Measurements from ENCODE around the gene TBCEL.
"Not testable (repeated sequence)": the region's sequence is repeated elsewhere in the genome, so short reads cannot be mapped to it uniquely, and the experiment has no call there.

Gene TBCEL, protein sequence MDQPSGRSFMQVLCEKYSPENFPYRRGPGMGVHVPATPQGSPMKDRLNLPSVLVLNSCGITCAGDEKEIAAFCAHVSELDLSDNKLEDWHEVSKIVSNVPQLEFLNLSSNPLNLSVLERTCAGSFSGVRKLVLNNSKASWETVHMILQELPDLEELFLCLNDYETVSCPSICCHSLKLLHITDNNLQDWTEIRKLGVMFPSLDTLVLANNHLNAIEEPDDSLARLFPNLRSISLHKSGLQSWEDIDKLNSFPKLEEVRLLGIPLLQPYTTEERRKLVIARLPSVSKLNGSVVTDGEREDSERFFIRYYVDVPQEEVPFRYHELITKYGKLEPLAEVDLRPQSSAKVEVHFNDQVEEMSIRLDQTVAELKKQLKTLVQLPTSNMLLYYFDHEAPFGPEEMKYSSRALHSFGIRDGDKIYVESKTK

DNA sequence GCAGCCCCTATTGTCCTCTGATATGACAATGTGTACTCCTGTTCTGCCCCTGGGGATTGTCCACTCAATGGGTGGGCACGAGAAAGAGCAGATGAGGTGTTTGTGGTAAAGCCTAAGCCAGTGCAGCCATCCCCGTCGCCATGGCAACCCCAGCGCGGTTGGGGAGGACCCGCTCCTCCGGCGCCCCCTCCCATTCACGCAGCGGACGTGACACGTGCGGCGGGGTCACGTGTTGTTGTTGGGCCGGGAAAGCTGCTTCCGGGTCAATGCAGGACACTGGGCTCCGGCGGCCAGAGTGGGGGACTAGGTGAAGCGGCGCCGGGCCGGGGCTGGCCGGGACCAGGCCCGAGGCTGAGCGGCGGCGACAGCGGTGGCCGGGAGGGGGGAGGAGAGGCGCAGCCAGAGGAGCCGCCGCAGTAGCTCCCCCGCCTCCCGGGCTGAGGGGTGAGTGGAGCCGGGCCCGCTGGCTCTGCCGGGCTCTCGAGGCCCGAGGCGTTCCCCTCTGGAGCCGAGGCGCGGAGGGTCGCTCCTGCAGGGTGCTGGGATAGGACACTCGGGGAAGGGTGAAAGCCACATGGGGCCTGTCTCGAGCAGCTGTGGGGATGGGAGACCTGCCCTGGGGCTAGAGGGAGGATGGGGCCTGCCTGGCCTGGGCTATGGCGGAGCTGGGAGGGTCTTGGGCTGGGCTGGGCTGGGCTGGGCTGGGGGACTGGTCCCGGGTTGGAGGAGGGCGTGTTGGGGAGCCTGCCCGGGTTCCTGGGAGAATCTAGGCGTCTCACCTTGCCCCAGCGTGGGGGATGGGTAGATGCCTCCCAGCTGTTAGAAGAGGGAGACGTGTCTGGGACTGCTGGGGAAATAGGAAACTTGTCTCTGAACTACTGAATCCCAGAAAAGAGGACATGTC lies at the start of gene TBCEL:
Gene TBCEL, plus strand, starts transcription at position 255 of the 904 bp plus-strand sequence. CDS start 21,589 bp downstream, outside the sequence.
- DNase-seq: peak; percentile 89

DNA sequence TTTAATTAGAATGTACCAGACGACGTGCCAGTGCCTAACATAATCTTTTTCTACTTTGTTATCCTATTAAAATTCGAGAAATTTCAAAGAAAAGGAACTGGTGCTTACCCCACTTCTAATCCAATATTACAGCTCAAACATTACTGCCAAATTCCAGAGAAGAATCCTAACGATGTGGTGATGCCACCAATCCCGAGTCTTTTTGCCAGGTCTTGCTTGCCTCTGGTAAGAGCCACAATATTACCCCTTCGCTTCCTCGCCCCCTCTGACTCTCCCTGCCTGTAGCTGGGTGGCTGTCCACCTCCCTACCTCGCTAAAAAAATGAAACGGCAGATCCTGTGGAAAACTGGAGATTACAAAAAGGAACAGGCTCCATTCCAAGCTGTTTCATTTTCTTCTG lies 49.4 kb upstream of the TBCEL start:
- no peak for DNase-seq

DNA sequence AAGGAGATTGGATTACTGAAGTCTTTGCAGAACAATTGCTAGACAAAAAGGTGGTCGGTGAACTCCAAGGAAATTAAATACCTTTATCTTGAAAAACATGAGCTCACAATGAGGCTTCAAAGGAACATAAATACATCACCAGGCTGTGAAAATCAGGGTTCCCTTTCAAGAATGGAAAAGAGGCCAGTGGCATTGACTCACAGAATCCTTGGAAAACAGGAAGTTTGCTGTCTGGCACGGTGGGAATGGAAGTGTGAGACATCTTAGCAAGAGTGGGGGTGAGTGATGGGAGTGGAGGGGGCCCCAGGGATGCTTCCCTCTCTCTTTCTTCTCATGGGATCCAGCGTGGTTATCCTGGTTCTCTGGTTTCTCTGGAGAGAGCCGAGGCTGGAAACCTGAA lies 48.9 kb upstream of the TBCEL start:
- DNase-seq: no peak

DNA sequence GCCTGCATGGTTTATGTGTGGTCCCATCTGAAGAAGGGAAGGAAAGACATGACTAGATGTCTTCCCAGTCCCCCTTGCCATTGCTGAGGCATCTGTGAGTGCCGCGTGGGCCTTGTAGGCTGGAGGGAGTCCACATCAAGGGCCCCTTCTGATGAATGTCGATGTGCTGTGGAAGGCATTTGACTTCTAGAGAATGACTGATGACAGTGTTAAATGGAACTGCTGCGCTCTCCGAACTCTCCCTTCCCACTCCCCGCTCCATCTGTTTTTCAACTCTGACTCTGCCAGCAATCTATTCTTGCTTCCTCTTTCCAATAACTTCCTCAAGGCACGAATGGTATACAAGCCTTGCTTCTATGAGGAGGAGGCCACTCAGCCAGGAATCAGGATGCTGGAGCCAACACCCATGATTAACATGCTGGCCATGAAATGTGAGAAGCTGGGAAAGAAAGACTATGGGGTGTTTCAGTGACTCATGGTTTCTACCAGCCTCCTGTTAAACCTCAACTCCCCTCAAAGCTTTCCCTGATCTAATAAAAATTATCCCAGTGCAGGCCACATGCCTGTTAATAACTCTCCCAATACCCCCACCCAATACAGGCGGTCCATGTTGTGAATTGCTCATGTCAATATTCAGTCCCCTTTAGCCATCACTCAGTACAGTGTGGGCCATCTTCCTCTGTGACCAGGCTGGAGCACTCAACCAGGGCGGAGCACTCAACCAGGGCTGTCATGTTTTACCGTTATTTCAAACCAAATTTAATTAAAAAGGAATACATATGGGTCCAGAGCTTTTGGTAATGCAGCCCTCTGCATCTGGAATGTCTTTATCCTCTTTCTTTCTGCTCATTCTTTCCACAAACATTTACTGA lies 46.4 kb upstream of the TBCEL start:
- DNase-seq: no peak

DNA sequence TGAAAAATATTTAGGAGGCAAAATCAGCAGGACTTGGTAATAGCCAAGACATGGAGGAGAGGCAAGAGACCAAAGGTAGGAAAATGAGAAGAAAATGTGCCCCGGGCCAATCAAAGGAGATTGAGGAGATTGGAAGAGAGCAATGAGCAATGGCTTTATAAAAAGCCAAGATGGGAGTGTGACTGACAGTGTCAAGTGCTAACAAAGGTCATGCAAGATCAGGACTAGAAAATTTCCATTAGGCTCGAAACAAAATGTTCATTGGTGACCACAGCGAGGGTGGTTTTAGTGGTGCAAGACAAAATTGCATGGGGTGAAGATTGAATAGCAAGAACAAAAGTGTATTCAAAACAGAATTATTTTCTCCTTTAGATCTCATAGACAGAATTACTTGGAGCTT lies 45.2 kb upstream of the TBCEL start:
- no peak for DNase-seq

DNA sequence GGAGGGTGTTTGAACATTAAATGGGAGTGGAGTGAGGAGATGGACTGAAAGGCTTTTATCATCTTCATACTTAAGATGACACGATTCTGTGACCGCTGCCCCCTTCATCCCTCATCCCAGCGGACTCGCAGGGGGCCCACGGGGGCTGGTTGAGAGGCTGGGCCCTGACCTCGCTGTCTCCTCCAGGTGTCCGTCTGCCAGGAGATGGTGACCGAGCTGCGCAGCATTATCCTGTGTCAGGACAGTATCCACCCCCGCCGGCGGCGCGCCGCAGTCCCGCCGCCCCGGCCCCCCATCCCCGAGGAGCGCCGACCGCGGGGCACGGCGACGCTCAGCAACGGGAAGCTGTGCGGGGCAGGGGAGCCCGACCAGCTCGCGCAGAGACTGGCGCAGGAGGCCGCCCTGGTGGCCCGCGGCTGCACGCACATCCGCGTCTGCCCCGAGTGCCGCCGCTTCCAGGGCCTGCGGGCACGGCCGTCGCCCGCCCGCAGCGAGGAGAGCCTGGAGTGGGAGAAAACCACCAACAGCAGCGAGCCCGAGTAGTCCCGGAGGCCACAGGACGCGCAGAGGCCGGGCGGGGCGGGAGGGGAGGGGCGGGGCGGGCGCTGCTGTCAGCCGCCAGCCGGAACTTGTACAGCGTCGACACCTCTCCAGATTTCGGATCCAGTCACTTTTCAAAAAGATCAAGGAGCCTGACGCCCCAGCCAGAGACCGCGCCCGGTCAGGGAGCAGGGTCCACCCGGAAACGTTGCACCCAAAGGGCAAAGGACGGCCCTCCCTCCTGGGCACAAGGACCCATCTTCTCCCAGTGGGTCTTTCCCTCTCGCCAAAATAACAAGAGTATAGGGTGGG lies 38.0 kb upstream of the TBCEL start:
- peak; percentile 37 for DNase-seq

DNA sequence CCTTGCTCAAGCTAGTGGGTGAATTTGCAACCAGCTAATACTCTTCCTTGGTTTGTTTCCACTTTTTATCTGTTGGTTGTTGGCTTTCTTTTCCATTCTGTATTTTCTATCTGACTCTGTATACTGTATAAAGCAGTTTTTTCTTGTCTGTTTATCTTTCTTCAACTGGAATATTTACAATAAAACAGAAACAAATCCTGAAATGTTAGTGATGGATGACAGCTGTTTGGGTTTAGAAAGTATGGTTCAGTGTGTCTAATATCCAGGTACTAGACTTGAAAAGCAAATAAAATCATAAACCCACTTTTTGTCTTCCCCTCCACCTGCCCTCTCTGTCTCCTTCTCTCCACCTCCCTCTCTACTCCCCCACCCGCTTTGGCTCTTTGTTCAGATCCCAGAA lies 35.3 kb upstream of the TBCEL start:
- DNase-seq: no peak

DNA sequence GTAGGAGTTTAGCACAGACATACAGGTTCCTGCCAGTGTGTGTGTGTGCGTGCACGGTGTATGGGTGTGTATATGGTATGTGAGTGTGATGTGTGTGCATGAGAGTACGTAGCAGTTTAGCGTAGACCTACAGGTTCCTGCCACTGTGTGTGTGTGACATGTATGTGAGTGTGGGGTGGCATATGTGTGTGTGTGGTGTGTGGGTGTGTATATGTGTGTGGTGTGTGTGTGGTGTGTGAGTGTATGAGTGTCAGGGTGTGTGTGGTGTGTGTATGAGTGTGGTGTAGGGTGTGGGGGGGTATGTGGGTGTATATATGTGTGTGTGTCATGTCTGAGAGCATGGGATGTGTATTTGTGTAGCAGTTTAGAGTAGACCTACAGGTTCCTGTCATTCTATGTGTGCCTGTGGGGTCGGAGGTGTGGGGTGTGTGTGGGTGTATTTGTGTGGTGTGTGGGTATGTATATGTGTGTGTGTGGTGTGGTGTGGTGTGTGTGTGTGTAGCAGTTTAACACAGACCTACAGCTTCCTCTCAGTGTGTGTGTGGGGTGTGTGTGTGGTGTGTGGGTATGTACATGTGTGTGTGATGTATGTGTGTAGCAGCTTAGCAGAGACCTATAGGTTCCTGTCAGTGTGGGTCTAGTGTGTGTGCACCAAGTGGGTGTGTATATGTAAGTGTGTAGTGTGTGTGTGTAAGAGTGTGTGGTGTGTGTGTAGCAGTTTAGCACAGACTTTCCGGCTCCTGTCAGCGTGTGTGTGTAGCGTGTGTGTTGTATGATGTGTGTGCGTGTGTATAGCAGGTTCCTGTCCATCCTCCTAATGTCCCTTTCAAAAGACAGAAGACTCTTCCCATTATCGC lies 31.8 kb upstream of the TBCEL start:
- no peak for DNase-seq

DNA sequence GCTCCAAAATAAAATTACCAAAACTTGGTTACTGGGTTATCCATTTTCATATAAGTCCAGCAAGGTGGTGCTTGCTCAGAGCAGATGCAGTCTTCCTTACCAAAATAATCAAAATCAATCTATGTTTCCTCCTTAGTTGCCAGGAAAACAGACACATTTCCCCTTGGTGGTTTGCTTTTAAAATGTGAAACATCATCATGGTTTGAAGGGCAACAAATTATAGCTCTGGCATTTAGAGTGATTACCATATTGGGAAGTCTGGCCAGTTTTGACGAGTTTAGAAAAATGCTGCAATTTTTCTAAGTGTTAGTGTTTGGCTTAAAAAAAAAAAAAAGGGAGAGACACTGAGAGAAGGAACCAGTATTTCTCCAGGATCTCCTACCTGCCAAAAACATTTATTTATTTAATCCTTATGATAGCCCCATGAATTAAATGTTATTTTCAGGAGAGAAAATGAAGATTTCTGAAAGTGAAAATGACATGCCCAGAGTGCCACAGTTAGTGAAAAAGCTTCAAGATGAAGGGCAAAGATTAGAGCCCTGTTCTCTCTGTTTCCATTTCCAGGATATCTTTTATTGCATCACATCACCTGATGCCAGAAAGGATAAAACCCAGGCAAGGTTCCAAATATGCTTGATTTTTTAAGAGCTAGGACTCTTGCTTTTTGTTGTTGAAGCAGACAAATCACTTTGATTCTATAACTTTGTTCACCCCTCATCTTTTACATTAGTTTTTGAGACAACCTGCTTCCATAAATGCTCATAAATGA lies 29.6 kb upstream of the TBCEL start:
- no peak for DNase-seq

DNA sequence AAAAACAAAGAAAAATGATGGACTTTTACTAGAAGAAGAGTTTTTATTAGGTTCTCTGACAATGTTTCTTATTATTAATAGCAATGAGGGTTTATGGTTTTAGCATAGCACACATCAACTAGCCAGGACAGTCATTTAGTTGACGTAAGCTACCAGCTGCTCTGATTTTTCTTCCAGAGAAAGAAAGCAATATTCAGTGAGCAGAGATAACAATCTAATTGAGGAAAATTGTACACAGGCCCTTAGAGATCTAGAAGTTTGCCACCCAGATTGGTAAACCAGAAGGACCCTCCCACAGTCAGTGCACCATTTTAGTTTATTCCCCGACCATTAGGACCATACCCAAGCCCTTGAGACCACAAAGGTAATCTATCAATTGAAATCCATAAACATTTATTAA lies 28.7 kb upstream of the TBCEL start:
- DNase-seq: no peak

DNA sequence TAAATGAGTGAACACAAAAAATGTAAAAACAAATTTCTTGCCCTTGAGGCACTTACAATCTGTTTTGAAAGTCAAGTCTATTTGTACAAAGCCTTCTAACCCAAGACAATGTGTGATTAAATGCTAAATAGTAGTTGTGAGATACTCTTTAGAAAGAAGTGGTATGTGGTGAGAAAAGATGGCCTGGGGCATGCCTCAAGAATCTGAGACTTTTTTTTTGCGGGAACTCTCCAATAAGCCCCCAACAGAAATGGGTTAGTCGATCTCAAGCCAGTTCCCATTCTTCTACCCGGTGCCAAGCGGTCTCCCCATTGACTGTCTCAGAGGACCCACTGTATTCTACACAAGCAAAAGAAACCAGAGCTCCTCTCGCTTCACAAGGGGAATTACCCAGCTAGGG lies 26.9 kb upstream of the TBCEL start:
- no peak for DNase-seq

DNA sequence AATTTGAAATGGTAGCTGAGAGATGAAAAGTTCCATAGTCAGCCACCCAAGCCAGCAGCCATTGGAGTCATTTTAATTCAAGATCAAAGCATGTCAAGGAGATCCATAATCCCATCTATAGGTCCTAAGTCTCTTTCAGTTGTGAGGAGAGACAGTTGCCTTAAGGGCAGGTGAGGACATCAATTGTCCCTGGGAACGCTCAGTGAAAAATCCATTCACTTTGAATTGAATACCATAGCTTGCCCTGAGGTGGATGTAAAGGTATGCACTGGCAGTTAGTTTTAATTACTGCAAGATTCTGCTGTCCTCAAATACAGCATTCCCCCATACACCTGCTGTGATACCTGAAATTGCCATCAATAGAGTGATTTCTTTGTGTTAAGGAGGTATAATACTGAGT lies 25.3 kb upstream of the TBCEL start:
- no peak for DNase-seq

DNA sequence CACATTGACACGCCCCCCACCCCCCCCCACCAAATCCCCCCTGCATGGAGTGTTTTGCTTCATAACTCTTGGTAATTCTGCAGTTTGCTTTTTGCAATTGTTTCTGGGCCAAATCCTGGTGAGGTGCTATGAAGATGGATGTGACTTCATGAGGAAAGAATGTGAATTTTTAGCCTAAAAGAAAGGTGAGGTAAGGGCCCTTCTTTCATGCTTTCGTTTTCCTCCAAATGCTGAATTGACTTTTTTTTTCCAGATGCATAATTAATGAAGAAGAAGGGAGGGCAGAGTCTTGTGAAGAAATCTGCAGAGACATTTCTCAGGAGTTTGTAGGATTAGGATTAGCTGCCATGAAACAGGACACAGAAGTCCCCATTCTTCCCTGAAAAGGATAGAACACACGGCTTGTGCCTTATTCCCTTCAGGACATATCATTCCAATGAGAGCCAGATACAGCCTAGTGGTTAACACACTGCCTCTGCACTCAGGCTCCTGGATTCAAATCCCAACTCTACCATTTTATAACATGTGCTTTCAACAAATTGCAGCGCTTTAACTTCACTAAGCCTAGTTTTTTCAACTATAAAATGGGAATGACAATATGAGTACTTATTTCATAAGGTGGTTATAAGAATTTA lies 19.6 kb upstream of the TBCEL start:
- DNase-seq: no peak

DNA sequence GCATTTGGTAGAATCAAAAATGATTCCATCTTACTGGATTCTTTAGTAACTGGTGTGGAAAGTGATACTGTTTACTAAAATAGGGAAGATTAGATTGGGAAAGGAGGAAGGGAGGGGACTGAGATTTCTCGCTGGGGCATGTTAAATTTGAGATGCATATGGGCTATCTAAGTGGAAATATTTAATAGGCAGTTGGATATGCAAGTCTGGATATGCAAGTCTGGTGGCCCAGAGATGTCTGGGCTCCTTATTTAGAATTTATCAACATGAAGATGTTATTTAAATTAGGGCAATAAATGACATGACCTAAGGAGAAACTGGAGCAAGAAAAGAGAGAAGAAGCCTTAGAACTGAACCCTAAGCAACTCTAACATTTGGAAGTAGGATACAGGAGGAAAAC lies 17.0 kb upstream of the TBCEL start:
- DNase-seq: no peak

DNA sequence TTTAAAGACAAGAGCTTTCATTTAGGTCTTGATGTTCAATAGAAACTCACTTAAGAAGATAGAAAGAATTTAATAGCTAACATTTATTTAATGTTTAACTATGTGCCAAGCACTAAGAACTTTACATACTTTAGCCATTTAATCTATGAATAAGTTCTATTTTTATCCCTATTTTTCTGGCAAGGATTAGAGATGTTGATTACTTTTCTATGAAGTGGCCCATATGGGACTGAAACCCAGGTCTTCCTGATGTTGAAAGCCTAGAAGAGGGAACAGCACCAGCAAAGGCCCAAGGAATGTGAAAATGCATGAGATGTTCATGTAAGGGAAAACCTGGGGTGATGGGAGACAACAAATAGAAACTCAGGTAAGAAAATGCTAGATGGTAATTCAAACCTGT lies 15.4 kb upstream of the TBCEL start:
- no peak for DNase-seq

DNA sequence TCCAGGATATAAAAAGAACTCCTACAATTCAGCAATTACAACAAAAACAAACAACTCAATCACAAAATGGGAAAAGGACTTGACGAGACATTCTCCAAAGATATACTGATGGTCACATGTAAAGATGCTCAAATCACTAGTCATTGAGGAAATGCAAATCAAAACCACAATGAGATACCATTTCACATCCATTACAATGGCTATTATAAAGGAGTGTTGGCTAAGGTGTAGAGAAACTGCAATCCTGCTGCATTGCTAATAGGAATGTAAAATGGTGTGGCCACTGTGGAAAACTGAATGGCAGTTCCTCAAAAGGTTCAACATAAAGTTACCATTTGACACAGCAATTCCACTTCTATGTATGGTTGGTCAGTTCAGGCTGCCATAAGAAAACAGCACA lies 11.8 kb upstream of the TBCEL start:
- DNase-seq: no peak

DNA sequence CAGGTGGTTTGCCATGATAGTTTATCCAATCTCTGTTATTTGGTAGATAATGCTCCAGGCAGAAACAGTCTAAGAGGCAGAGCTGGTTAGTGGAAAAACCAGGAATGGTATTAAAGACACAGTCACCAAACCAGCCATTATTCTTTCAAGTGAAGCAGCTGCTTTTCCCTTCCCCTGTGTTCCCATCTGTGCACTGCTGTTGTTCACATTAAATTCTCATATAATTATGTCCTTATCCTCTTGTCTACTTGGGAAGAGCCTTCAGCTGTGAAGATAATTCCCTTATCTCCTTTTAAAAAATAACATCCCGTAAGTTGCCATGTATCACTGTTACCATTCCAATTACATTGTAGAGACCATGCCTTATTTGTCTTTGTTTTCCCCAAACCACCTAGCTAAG lies 5.2 kb upstream of the TBCEL start:
- DNase-seq: no peak

DNA sequence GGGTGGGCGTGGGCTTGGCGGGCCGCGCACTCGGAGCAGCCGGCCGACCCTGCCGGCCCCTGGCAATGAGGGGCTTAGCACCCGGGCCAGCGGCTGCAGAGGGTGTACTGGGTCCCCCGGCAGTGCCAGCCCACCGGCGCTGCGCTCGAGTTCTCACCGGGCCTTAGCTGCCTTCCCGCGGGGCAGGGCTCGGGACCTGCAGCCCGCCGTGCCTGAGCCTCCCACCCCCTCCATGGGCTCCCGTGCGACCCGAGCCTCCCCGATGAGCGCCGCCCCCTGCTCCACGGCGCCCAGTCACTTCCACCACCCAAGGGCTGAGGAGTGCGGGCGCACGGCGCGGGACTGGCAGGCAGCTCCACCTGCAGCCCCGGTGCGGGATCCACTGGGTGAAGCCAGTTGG lies 2.2 kb upstream of the TBCEL start:
- not testable (repeated sequence) for DNase-seq

DNA sequence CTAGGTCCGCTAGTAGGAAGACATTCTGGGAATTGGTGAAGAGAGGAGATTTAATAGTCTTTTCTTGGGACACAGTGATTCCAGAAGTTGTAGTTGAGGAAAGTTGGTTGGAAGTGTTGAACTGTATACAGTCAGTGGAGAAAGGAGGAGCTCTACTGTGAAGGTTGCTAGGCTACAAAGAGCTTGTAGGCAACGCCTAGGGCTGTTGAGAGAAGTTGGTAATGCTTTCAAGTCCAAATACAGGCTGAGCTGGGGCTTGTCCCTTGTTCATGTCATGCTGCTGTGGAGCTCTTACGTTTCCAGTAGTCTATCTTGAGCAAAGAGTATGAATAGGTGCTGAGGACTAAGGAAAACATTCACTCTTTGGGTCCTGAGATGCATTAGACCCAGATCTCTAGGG lies 1.1 kb downstream of the TBCEL start:
- DNase-seq: no peak

DNA sequence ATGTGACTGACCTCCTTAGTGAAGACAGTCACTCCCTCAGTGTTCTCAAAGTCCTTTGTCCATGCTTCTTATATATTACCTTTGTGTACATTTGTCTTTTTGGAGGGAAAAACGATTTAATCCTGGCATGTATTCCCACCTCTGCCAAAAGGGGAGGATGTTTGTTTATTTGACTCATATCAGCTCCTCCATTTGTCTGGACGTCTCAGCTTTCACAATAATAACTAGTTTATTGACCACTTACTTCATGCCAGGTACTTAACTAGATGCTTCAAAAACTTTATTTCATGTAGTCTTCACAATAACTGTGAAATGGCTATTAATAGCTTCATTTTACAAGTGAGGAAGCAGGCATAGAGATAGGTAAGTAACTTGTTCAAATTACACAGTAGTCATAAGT lies 5.3 kb downstream of the TBCEL start:
- DNase-seq: no peak

All from stimulated activated CD8-positive, alpha-beta memory T cell treated with anti-CD3 and anti-CD28 coated beads, Interleukin-4, amount 100 ng/mL, for 48 hours (primary cell).